Measurements from ENCODE around the gene NOVA1.

Gene NOVA1

DNA sequence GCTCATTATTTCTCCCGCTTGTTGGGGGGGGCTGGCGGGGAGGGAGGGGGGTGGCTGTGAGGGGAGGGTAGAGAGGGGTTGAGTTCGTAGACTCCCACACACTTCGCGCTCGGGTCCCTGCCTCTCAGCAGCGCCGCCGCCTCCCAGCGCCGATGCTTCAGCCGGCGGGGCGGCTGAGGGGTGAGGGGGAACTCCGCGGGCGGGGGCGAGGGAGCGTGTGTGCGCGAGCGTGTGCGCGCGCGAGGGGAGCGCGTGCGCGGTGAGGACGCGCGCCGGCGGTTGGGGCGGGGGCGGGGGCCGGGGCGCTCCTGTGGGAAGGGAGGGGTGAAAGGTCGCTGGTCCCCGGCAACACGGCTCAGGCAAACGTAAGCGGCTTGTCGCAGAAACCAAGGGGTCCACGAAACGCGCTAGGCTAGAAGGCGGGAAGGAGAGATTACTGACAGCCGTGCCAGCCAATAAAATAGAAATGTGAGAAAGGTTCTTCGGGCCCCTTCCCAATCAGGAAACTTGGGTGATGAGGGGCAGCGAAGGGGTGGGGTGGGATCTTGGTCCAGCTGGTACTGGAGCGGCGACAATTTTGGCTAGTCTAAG, 343 bp upstream of the NOVA1 start:
- TF ChIP-seq, protein P1, sequence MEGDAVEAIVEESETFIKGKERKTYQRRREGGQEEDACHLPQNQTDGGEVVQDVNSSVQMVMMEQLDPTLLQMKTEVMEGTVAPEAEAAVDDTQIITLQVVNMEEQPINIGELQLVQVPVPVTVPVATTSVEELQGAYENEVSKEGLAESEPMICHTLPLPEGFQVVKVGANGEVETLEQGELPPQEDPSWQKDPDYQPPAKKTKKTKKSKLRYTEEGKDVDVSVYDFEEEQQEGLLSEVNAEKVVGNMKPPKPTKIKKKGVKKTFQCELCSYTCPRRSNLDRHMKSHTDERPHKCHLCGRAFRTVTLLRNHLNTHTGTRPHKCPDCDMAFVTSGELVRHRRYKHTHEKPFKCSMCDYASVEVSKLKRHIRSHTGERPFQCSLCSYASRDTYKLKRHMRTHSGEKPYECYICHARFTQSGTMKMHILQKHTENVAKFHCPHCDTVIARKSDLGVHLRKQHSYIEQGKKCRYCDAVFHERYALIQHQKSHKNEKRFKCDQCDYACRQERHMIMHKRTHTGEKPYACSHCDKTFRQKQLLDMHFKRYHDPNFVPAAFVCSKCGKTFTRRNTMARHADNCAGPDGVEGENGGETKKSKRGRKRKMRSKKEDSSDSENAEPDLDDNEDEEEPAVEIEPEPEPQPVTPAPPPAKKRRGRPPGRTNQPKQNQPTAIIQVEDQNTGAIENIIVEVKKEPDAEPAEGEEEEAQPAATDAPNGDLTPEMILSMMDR (conservative IDR thresholded peaks at IDR 0.05; ENCODE audit: low read depth, low read length) = no peak
- DNase-seq (ENCODE audit: low read depth) = peak; percentile 84
- H3K4me3 ChIP-seq (ENCODE audit: low read length) = peak overlapping the region; percentile 91

- TF ChIP-seq, protein P1 (conservative IDR thresholded peaks at IDR 0.05; ENCODE audit: low read depth, low read length) = no peak
- peak overlapping the region; percentile 91 for H3K4me3 ChIP-seq (ENCODE audit: low read length)
Measured at GRCh38 chr14:26597071-26597588, 703 bp downstream of the NOVA1 start.

DNA sequence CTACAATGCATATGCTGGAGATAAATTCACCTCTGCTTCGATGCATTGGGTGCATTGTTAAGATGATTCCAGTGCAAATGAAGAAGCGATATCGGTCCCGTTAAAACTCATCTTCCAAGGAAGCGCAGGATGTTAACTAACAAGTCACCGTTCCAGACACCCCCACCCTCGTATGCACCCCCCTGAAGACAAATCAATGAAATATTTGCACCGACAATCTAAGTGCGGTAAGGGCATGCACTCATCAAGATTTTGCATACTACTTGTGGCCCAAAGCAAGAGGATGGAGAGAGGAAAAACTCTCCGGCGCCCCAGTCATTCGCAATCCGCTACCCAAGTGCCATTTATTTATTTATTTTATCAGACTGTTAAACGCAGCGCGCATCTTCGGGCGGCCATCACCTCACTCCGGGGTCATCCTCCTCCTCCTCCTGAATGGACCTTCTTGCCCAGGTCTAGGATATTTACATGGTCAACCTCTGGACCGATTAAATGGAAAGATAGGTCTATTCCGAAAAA, 1.2 kb downstream of the NOVA1 start:
- H3K4me3 ChIP-seq (ENCODE audit: low read length) = peak overlapping the region; percentile 91
- no peak for DNase-seq (ENCODE audit: low read depth)
- TF ChIP-seq, protein P1 (conservative IDR thresholded peaks at IDR 0.05; ENCODE audit: low read depth, low read length) = no peak

More at GRCh38 chr14:26597071-26597588, 703 bp downstream of the NOVA1 start:
- no peak for DNase-seq (ENCODE audit: low read depth)

DNA sequence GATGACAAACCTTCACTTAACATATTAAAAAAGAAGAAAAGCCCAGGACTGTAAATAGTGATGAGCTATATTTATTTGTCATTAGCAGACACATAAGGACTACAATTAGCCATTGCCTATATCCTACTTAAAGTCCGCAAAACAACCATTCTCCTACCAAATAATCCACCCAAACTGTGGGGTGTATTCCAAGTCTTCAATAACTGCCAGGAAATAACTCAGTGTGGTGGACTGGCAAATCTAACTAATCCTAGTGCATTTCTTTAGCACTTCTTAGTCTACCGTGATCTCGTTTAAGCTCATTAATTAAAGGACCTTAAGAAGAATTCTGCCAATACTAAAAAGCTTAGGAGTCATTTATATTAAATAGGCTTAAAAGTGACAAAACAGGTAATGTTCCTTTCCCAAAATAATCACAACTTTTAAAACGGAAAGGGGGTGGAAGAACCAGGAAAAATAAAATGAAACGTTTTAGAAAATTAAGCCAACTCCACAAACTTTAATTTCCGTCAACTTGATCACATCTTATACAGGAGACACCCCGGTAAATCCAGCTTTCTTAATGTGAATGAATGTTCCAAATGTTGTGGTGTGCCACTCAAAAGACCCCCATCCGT, 1.8 kb downstream of the NOVA1 start:
- TF ChIP-seq, protein P1 (conservative IDR thresholded peaks at IDR 0.05; ENCODE audit: low read depth, low read length) = no peak
- peak overlapping the region; percentile 91 for H3K4me3 ChIP-seq (ENCODE audit: low read length)
- DNase-seq (ENCODE audit: low read depth) = peak; percentile 44

DNA sequence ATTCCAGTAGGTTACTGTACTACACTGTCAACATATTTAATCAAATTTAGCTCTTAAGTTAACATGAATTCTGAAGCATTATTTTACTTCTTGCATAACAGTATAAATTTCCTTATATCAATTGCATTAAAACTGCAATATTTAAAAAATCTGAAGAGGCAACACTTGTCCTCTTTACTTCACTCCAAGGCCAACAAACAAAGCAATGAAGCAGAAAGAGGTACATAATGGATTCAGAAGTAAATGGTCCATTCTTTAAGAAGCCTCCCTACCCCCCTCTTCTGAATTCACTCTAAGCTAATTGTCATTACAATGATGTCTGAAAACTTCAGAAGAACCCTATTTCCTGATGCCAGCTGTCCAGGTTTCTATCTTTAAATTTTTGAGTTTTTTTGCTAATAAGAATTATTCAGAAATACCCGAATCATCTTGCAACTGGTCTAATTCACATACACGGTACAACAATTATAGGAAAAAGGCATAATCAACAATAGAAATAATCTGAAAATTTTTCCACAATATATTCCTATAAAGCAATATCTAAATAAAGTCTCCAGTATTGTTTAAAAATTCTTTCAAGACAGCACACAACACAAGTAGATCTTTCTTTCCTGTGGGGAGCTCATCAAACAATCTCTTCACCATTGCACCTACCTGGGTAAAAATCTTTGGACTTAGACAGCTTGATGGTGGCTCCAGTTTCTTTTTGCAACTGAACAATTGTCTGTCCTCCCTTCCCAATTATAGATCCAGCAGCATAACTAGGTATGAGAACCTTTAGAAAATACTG, 2.9 kb downstream of the NOVA1 start:
- no peak overlapping the region for H3K4me3 ChIP-seq (ENCODE audit: low read length)
- DNase-seq (ENCODE audit: low read depth) = no peak
- TF ChIP-seq, protein P1 (conservative IDR thresholded peaks at IDR 0.05; ENCODE audit: low read depth, low read length) = no peak

GRCh38 chr14:26594148-26594547, 3.7 kb downstream of the NOVA1 start:
- TF ChIP-seq, protein P1 (conservative IDR thresholded peaks at IDR 0.05; ENCODE audit: low read depth, low read length) = no peak
- no peak overlapping the region for H3K4me3 ChIP-seq (ENCODE audit: low read length)
- DNase-seq (ENCODE audit: low read depth) = no peak
